SK-N-MC (cell line): ENCODE data around the gene ATP5F1D.

Experiments
- EZH2 ChIP-seq: fragments of 200-600 bp; sonication (generic); IDR thresholded peaks from one replicate; pipeline ENCODE4 v1.6.1; 2017; ENCODE audit warnings: antibody characterized with exemption
- POLR2AphosphoS5 ChIP-seq: IDR thresholded peaks from 2 replicates; pipeline ENCODE4 v1.6.1; 2012; ENCODE audit warnings: mild to moderate bottlenecking, low read depth, low read length, borderline replicate concordance

GRCh38 chr19:1266916-1267476, 25.4 kb downstream of the ATP5F1D start:
- TF ChIP-seq EZH2 (no peak), POLR2AphosphoS5 (no peak)
